ENCODE measurements around the gene PODXL. TPM values are rescaled to one million over a fixed set of nuclear protein-coding genes. Genes with fewer than 3 reads are reported as not detected.

The PODXL gene
- total and polyA plus RNA-seq, 2 donors (not counting 3 experiments of a cell fraction or from before 2014, with no cell fraction given) = 86.4 to 156 TPM

DNA sequence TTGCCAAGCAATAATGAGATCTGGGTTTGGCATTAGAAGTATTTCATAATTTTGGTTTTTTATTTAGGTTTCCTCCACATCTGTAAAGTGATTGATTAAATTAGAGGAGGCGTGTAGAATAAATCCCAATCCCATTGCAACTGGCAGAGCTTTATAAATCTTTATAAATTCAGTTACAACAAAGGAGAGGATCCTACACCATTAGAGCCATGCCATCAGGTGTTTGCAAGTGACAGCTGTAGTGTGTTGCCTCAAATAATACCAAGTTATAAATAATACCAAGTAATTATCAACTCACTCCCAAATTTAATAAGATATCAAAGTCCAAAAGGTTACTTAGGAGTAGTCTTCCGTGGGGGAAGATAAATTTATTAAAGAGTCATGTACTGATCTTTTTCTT lies 62.2 kb downstream of the PODXL start:
- H3K4me2 ChIP-seq (ENCODE audit: insufficient read depth, low read length) = no peak overlapping the region
- peaks cover 0 to 2% of the 10 kb centered on the region in 2 experiments for H3K36me3 ChIP-seq (ENCODE audit: control insufficient read depth in 2 of 2, extremely low read depth in 1 of 2, insufficient read depth in 2 of 2, low read length in 2 of 2)
- POLR2A ChIA-PET = no interaction called here
- DNase-seq (ENCODE audit: low read depth, low spot score) (no peak), FAIRE-seq (no peak)
- no peak overlapping the region for H2AFZ ChIP-seq (ENCODE audit: low read depth, low read length)
- intact Hi-C loops (cut with micrococcal nuclease) = no loop called here
- H3K79me2 ChIP-seq (ENCODE audit: control insufficient read depth, insufficient read depth, low read length) = no peaks in the 10 kb centered on the region
- H3K4me3 ChIP-seq (replicated peaks in 1 of 3; ENCODE audit: insufficient read depth in 1 of 3, low read depth in 1 of 3, low read length in 3 of 3) = no peak overlapping the region
- H3K4me1 ChIP-seq (ENCODE audit: control insufficient read depth, extremely low read depth, insufficient read depth, low read length) = no peaks in the 10 kb centered on the region
- BruUV-seq (replicated peaks) = no TSS peak
- no peak overlapping the region for H3K9ac ChIP-seq (replicated peaks; ENCODE audit: extremely low read depth, insufficient read depth, low read length)
- no peaks in the 10 kb centered on the region for H3K9me1 ChIP-seq (replicated peaks; ENCODE audit: control insufficient read depth, extremely low read depth, insufficient read depth, low read length)
- TF ChIP-seq MAX (IDR thresholded peaks at IDR 0.05; ENCODE audit: insufficient read depth, insufficient read length) (no peak), FOS (IDR thresholded peaks at IDR 0.05; ENCODE audit: borderline replicate concordance, insufficient read depth, low read length) (no peak), GATA2 (IDR thresholded peaks at IDR 0.05; ENCODE audit: insufficient read depth, insufficient read length, low read depth, low read length) (no peak), JUN (IDR thresholded peaks at IDR 0.05; ENCODE audit: borderline replicate concordance, insufficient read depth, insufficient read length, low read depth) (no peak), MYC (IDR thresholded peaks at IDR 0.05; ENCODE audit: low read depth, low read length) (no peak), POLR2A (IDR thresholded peaks at IDR 0.05; ENCODE audit: low read depth, low read length) (no peak), POLR2AphosphoS5 (IDR thresholded peaks at IDR 0.05; ENCODE audit: insufficient read depth, low read depth, low read length) (no peak), EZH2 (IDR thresholded peaks at IDR 0.05; ENCODE audit: borderline replicate concordance, low read depth, low read length, severe bottlenecking) (no peak)
- TF ChIP-seq, protein P1, sequence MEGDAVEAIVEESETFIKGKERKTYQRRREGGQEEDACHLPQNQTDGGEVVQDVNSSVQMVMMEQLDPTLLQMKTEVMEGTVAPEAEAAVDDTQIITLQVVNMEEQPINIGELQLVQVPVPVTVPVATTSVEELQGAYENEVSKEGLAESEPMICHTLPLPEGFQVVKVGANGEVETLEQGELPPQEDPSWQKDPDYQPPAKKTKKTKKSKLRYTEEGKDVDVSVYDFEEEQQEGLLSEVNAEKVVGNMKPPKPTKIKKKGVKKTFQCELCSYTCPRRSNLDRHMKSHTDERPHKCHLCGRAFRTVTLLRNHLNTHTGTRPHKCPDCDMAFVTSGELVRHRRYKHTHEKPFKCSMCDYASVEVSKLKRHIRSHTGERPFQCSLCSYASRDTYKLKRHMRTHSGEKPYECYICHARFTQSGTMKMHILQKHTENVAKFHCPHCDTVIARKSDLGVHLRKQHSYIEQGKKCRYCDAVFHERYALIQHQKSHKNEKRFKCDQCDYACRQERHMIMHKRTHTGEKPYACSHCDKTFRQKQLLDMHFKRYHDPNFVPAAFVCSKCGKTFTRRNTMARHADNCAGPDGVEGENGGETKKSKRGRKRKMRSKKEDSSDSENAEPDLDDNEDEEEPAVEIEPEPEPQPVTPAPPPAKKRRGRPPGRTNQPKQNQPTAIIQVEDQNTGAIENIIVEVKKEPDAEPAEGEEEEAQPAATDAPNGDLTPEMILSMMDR (IDR thresholded peaks at IDR 0.05; ENCODE audit: extremely low read depth in 1 of 2, insufficient read depth in 1 of 2, low read depth in 1 of 2, low read length in 2 of 2) = no peak
- no peaks in the 10 kb centered on the region for H3K9me3 ChIP-seq (replicated peaks; ENCODE audit: control insufficient read depth, insufficient read depth, low read length)
- CTCF ChIA-PET = interaction anchor here (1.8 to 2.3 kb wide), 3 partner anchors 10 to 14 kb away, joined by 6 to 8 read pairs (median 8); no protein-coding TSS in a partner anchor
- H4K20me1 ChIP-seq (replicated peaks; ENCODE audit: control insufficient read depth, extremely low read depth, insufficient read depth, low read length) = no peaks in the 10 kb centered on the region
- dilution Hi-C loops (cut with MboI; ENCODE audit: extremely low pct_ligation_motif_present, low sequenced_read_pairs) = no loop called here
- no peak overlapping the region for H3K27ac ChIP-seq (ENCODE audit: insufficient read depth, low read depth, low read length)
- H3K27me3 ChIP-seq (ENCODE audit: control insufficient read depth in 2 of 2, insufficient read depth in 2 of 2, low read length in 2 of 2) = no peaks in the 10 kb centered on the region

Data from endothelial cell of umbilical vein (primary cell).